ENCODE measurements around the gene COX5B.
A peak's percentile ranks its signal among the peaks of the same experiment; 100 is the strongest.
"Not testable (repeated sequence)": the region's sequence is repeated elsewhere in the genome, so short reads cannot be mapped to it uniquely, and the experiment has no call there.

Gene COX5B, protein sequence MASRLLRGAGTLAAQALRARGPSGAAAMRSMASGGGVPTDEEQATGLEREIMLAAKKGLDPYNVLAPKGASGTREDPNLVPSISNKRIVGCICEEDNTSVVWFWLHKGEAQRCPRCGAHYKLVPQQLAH
- total RNA-seq, result 27.6 to 65.4 (median 48.3) reads per million in 3 experiments

DNA sequence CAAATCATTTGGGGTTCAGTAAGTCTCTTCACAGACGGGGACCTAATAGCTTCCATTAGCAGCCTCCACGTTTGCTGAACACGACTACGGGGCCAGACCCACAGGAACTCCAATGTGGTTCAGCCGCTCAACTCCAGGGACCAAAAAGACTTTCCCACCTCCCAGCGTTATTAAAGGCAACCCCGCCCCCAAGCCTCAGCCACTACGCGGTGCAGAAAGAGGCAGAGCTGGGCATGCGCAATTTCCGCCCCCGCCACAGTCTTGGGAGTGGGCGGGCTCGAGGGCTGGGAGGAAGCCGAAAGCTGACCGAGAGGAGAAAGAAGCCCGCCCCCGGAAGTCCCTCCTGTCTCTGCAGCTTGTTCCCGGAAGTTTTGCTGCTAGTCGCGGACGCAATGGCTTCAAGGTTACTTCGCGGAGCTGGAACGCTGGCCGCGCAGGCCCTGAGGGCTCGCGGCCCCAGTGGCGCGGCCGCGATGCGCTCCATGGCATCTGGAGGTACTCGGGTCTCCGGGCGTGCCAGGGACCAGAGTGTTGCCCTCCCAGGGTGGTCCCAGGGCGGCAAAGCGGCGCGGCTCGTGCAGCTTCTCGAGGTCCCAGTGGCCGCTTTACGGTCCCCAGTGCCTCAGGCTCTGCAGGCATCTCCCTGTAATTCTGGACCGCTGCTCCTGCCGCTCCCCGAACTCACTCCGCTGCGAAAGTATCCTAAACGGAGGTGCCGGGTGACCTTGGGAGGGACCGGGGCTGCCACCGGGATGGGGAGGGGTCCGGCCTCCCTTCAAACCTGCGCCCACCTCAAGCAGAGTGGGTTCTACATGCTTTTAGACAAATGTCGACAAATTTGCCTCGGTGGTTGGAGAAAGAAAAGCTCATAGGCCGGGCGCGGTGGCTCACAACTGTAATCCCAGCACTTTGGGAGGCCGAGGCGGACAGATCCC lies at the start of gene COX5B:
Gene COX5B (plus strand): TSS at position 368 of the 935 bp plus-strand sequence. CDS start 25 bp downstream, at position 393.
- DNase-seq, result peak; percentile 98

GRCh38 chr2:97596180-97596579 lies 49.7 kb upstream of the COX5B start:
- DNase-seq, result not testable (repeated sequence)

DNA sequence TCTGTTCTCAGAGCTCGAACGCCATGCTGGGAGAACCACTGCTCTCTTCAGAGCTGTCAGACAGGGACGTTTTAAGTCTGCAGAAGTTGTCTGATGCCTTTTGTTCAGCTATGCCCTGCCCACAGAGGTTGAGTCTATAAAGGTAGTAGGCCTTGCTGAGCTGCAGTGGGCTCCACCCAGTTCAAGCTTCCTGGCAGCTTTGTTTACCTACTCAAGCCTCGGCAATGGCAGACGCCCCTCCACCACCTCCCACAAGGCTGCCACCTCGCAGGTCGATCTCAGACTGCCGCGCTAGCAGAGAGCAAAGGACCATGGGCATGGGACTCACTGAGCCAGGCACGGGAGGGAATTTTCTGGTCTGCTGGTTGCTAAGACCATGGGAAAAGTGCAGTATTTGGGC lies 44.3 kb upstream of the COX5B start:
- not testable (repeated sequence) for DNase-seq

- not testable (repeated sequence) for DNase-seq
Measured at GRCh38 chr2:97605109-97605508, 40.8 kb upstream of the COX5B start.

GRCh38 chr2:97605524-97606339 lies 40.1 kb upstream of the COX5B start:
- not testable (repeated sequence) for DNase-seq

- DNase-seq, result not testable (repeated sequence)
Measured at GRCh38 chr2:97608745-97609144, 37.1 kb upstream of the COX5B start.

DNA sequence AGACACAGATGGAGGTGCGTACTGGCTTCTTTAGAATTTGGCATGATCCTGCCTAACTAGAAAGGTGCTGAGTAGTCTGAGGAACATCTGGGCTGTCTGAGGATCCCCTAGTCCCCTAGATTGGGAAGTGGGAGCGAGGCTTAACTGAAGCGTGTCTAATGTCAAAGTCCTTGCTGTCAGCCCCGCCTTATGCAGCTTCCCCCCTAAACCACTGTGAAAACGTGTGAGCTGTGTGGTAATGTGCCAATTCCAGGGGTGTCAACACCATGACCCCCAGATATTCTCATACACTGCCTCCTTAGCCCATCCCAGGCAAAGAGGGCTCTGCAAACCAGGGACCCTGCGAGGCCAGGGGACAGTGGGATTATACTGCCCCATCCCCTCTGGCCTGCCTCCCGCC lies 34.0 kb upstream of the COX5B start:
- DNase-seq, result not testable (repeated sequence)

DNA sequence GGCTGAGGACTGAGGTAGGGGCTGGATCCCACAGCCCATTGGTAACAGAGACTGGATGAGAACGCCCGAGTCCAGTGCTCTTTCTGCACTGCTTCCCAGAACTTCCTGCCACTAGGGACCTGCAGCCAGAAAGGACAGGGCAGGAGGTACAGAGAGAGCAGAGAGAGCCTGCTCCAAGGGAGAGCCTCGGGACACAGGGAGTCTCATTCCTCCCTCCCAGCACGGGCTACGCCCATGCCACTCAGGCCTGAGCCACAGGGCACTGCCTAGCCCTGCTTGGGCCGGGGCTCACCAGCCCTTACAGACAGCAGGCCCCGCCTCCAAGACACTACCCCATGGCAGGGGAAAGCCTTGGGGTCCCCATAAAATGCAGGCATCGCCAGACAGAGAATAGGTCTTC lies 30.1 kb upstream of the COX5B start:
- DNase-seq, result not testable (repeated sequence)

GRCh38 chr2:97617911-97618310 lies 28.0 kb upstream of the COX5B start:
- DNase-seq, result no peak

- not testable (repeated sequence) for DNase-seq
Measured at GRCh38 chr2:97618939-97619827, 26.7 kb upstream of the COX5B start.

- not testable (repeated sequence) for DNase-seq
Measured at GRCh38 chr2:97620492-97620891, 25.4 kb upstream of the COX5B start.

- DNase-seq, result not testable (repeated sequence)
Measured at GRCh38 chr2:97622976-97623375, 22.9 kb upstream of the COX5B start.

GRCh38 chr2:97625354-97626048 lies 20.4 kb upstream of the COX5B start:
- not testable (repeated sequence) for DNase-seq

- DNase-seq, result not testable (repeated sequence)
Measured at GRCh38 chr2:97626049-97626430, 19.8 kb upstream of the COX5B start.

DNA sequence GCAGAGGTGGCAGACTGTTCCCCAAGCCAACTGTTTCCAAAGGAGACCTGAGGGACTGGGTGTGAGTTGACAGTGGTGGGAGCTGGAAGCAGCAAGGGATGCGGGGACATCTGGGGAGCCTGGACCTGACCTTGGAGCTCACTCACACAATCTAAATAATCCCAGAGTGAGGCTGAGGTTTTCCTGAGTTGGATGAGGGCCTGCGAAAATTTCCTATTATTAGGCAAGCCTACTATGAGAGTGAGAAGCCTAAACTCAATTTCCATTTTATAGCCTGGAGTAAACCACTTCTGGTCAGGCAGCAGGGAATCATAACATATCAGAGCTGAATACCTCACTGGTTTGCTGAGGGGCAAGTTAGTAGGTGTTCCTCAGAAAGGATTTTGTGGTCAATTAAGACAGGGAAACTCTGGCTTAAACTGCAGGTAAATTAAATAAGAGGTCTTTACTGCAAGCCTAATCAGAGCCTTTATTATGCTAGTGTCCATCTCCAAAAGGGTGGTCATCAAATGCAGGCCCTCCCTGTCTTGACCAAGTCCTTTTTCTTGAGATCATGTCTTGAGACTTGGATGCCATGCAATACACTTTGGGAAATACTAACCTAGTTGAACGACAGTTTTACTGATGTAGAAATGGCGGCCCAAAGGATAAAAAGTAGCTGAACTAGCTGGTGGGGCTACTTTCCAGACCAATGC lies 1.7 kb upstream of the COX5B start:
- DNase-seq, result no peak

- DNase-seq, result no peak
Measured at GRCh38 chr2:97645112-97645694, 659 bp upstream of the COX5B start.

- DNase-seq, result no peak
Measured at GRCh38 chr2:97646977-97647376, 1.1 kb downstream of the COX5B start.

DNA sequence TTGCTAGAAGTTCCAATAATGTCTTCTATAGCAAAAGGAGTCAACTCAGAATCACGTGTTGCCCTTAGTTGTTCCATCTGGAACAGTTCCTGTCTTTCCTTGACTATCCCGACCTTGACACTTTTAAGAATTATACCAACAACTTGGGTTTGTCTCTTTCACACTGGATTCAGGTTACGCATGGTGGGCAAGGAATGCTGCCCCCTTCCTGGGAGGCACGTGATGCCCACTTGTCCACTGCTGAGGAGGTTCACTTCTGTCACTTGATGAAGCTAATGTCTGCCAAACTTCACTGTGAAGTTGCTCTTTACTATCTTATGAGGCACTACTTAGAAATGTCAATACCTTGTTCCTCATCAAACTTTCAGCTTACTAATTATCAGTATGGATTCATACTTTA lies 5.3 kb downstream of the COX5B start:
- DNase-seq, result no peak

DNA sequence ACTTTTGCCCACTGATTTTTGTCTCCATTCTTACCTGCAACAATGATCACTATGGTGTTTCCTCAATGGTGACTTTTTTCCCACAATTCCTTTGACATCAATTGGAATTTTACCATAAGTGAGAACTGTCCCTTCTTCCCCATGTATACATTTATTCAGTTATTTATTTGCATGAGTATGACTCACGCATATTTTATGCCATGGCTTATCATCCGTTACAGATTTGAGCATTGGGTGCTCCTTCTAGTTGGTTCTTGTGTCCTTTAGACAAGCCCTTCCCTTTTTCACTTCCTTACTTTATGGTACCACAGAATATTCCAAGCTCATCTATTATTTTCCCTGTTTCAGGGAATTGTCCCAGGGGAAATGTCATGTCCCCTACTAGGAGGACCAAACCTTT lies 7.6 kb downstream of the COX5B start:
- no peak for DNase-seq

DNA sequence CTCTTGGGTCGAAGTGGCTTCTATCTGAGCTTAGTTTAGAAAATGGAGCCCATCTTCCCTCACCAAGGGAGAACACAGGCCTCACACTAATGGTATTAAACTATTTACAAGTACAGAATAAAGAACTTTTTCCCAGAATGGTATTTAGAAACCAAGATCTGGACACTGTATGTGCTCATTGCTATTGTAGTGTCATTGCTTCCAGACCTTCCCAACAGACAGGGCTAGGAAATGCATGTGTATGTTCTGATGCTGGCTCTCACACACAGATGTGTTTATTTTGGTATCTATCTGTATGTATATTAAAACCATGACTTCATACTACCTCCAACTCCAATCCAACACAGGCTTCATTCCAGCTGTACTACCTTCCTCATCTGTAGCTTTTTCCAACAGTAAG lies 8.0 kb downstream of the COX5B start:
- DNase-seq, result no peak

Measured in central memory CD4-positive, alpha-beta T cell (primary cell).